Ishikawa (cell line): ENCODE results near the gene ADCY2.

Experiments used
- REST ChIP-seq: IDR thresholded peaks from 2 replicates; pipeline ENCODE4 v1.6.1; 2012; ENCODE audit warnings: low read depth, mild to moderate bottlenecking
- TF ChIP-seq, protein P1 (sequence below): IDR thresholded peaks from 2 replicates; pipeline ENCODE4 v1.6.1; 2012

DNA sequence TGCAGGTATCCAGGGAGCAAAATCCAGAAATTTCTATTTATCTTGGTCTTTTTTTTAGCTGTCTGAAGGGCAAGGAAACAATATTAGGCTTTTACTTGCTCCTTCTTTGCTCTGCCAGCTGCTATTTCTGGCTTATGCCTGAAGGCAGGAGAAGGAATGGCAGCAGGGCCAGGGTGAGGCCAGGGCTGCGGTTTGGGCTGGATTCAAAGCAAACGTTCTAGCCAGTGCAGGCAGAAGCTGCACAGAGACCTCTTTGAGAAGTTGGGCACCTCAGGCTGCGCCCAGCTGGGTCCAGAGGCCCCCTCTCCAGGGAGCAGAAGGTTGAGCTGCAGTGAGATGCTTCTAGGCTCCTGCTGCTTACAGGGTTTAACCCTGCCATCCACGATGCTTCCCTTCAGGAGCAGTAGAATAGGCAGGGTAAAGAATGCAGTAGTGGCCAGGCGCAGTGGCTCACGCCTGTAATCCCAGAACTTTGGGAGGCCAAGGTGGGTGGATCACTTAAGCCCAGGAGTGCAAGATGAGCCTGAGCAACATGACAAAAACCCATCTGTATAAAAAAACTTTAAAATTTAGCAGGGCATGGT is 201.2 kb downstream of the ADCY2 start:
- no peak for TF ChIP-seq REST
- TF ChIP-seq, protein P1, sequence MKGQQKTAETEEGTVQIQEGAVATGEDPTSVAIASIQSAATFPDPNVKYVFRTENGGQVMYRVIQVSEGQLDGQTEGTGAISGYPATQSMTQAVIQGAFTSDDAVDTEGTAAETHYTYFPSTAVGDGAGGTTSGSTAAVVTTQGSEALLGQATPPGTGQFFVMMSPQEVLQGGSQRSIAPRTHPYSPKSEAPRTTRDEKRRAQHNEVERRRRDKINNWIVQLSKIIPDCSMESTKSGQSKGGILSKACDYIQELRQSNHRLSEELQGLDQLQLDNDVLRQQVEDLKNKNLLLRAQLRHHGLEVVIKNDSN, result no peak
